ENCODE results near the gene OR2AK2. TPM values are rescaled to one million over a fixed set of nuclear protein-coding genes. Genes with fewer than 3 reads are reported as not detected.

OR2AK2 gene
- total RNA-seq, 1 experiment from 2014 or later: not detected

DNA sequence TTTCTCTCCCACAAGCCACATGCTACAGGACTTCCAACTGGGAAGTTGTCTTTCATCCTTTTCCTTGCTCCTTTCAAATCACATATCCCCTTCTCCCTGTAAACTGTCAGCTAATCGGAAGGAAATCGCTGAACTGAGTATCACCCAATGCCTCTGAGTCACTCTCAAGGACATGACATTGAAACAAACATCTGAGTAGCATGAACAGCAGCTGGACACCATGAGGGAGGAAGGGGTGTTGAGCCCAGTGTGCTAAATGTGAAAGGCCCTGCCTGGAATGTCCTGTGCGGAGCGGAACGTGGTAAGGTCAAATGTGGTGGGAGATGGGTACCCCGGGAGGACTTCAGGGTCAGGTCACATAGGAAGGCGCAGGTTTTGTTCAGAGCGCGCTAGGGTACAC is 40.2 kb upstream of the OR2AK2 start, which contains the start of gene OR2AJ1:
Gene OR2AJ1 (plus strand): TSS at position 22 of the 400 bp plus-strand sequence. CDS start 8,880 bp downstream, outside the sequence.
- Histone ChIP-seq H3K9me3 (no peaks in the 10 kb centered on the region), H3K4me3 (ENCODE audit: low read depth, low read length) (no peak within 1 kb of the TSS), H3K36me3 (ENCODE audit: control insufficient read depth, insufficient read depth, low read length) (no peaks in the 10 kb centered on the region), H3K4me1 (no peaks in the 10 kb centered on the region), H3K27me3 (replicated peaks; ENCODE audit: control insufficient read depth, insufficient read depth, low read length) (no peaks in the 10 kb centered on the region)
- no TSS peak for BruUV-seq (replicated peaks)
- no peak for DNase-seq
- H3K36me3 Mint-ChIP-seq (ENCODE audit: insufficient read depth, unreplicated experiment): no peaks in the 10 kb centered on the region
- H3K4me1 Mint-ChIP-seq (ENCODE audit: low read depth, unreplicated experiment): no peaks in the 10 kb centered on the region
- H3K27ac Mint-ChIP-seq (ENCODE audit: unreplicated experiment): no peak within 1 kb of the TSS
- H3K4me3 Mint-ChIP-seq (ENCODE audit: unreplicated experiment): no peak within 1 kb of the TSS
- peaks cover 5% of the 10 kb centered on the region for H3K27me3 Mint-ChIP-seq (ENCODE audit: insufficient read depth, unreplicated experiment)
- CTCF ChIA-PET: no interaction called here
- POLR2A ChIA-PET: no interaction called here
- no peaks in the 10 kb centered on the region for H3K9me3 Mint-ChIP-seq (ENCODE audit: unreplicated experiment)
- intact Hi-C loops (cut with micrococcal nuclease; ENCODE audit: unreplicated experiment): no loop called here
- TF ChIP-seq, protein P1, sequence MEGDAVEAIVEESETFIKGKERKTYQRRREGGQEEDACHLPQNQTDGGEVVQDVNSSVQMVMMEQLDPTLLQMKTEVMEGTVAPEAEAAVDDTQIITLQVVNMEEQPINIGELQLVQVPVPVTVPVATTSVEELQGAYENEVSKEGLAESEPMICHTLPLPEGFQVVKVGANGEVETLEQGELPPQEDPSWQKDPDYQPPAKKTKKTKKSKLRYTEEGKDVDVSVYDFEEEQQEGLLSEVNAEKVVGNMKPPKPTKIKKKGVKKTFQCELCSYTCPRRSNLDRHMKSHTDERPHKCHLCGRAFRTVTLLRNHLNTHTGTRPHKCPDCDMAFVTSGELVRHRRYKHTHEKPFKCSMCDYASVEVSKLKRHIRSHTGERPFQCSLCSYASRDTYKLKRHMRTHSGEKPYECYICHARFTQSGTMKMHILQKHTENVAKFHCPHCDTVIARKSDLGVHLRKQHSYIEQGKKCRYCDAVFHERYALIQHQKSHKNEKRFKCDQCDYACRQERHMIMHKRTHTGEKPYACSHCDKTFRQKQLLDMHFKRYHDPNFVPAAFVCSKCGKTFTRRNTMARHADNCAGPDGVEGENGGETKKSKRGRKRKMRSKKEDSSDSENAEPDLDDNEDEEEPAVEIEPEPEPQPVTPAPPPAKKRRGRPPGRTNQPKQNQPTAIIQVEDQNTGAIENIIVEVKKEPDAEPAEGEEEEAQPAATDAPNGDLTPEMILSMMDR (IDR thresholded peaks at IDR 0.05; ENCODE audit: insufficient read depth in 1 of 2, low read depth in 1 of 2, low read length in 1 of 2, severe bottlenecking in 1 of 2, unreplicated experiment in 1 of 2): no peak

DNA sequence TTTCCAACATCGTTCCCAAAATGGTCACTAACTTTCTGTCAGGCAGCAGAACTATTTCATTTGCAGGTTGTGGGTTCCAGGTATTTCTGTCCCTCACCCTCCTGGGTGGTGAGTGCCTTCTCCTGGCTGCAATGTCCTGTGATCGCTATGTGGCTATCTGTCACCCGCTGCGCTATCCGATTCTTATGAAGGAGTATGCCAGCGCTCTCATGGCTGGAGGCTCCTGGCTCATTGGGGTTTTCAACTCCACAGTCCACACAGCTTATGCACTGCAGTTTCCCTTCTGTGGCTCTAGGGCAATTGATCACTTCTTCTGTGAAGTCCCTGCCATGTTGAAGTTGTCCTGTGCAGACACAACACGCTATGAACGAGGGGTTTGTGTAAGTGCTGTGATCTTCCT is 31.0 kb upstream of the OR2AK2 start:
- BruUV-seq (replicated peaks): no TSS peak
- Mint-ChIP-seq H3K36me3 (ENCODE audit: insufficient read depth, unreplicated experiment) (no peaks in the 10 kb centered on the region), H3K27me3 (ENCODE audit: insufficient read depth, unreplicated experiment) (no peaks in the 10 kb centered on the region), H3K4me3 (ENCODE audit: unreplicated experiment) (no peak overlapping the region), H3K4me1 (ENCODE audit: low read depth, unreplicated experiment) (no peaks in the 10 kb centered on the region), H3K9me3 (ENCODE audit: unreplicated experiment) (no peaks in the 10 kb centered on the region), H3K27ac (ENCODE audit: unreplicated experiment) (no peak overlapping the region)
- intact Hi-C loops (cut with micrococcal nuclease; ENCODE audit: unreplicated experiment): no loop called here
- no peaks in the 10 kb centered on the region for H3K9me3 ChIP-seq
- POLR2A ChIA-PET: no interaction called here
- H3K36me3 ChIP-seq (ENCODE audit: control insufficient read depth, insufficient read depth, low read length): no peaks in the 10 kb centered on the region
- no peaks in the 10 kb centered on the region for H3K4me1 ChIP-seq
- TF ChIP-seq, protein P1 (IDR thresholded peaks at IDR 0.05; ENCODE audit: insufficient read depth in 1 of 2, low read depth in 1 of 2, low read length in 1 of 2, severe bottlenecking in 1 of 2, unreplicated experiment in 1 of 2): no peak
- CTCF ChIA-PET: no interaction called here
- H3K4me3 ChIP-seq (ENCODE audit: low read depth, low read length): no peak overlapping the region
- DNase-seq: no peak
- no peaks in the 10 kb centered on the region for H3K27me3 ChIP-seq (replicated peaks; ENCODE audit: control insufficient read depth, insufficient read depth, low read length)

DNA sequence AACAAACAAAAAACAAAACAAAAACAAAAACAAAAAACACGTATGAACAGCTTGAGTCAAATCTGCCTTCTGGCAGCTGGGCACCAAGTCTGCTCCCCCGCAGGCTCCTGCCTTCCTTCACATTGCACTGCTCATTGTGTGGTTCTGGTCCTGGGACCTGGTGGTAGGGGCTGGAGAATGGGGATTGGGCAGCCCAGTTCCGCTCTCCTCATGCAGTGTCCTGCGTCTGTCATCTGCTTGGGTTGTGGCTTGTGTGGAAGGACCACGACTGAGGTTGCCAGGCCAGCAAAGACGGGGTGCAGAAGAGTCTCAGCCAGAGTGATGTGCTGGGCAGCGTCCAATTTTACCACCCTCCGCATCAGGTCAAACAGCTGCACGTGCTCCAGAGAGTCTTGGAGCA is 29.3 kb upstream of the OR2AK2 start:
- BruUV-seq (replicated peaks): no TSS peak
- Histone ChIP-seq H3K4me1 (no peaks in the 10 kb centered on the region), H3K36me3 (ENCODE audit: control insufficient read depth, insufficient read depth, low read length) (no peaks in the 10 kb centered on the region), H3K9me3 (no peaks in the 10 kb centered on the region), H3K4me3 (ENCODE audit: low read depth, low read length) (no peak overlapping the region), H3K27me3 (replicated peaks; ENCODE audit: control insufficient read depth, insufficient read depth, low read length) (no peaks in the 10 kb centered on the region)
- H3K27me3 Mint-ChIP-seq (ENCODE audit: insufficient read depth, unreplicated experiment): no peaks in the 10 kb centered on the region
- H3K9me3 Mint-ChIP-seq (ENCODE audit: unreplicated experiment): no peaks in the 10 kb centered on the region
- H3K27ac Mint-ChIP-seq (ENCODE audit: unreplicated experiment): no peak overlapping the region
- no peak for DNase-seq
- no peaks in the 10 kb centered on the region for H3K4me1 Mint-ChIP-seq (ENCODE audit: low read depth, unreplicated experiment)
- TF ChIP-seq, protein P1 (IDR thresholded peaks at IDR 0.05; ENCODE audit: insufficient read depth in 1 of 2, low read depth in 1 of 2, low read length in 1 of 2, severe bottlenecking in 1 of 2, unreplicated experiment in 1 of 2): no peak
- CTCF ChIA-PET: no interaction called here
- H3K36me3 Mint-ChIP-seq (ENCODE audit: insufficient read depth, unreplicated experiment): no peaks in the 10 kb centered on the region
- POLR2A ChIA-PET: no interaction called here
- no peak overlapping the region for H3K4me3 Mint-ChIP-seq (ENCODE audit: unreplicated experiment)
- intact Hi-C loops (cut with micrococcal nuclease; ENCODE audit: unreplicated experiment): no loop called here
